ENCODE measurements around the gene NVL.

NVL gene

DNA sequence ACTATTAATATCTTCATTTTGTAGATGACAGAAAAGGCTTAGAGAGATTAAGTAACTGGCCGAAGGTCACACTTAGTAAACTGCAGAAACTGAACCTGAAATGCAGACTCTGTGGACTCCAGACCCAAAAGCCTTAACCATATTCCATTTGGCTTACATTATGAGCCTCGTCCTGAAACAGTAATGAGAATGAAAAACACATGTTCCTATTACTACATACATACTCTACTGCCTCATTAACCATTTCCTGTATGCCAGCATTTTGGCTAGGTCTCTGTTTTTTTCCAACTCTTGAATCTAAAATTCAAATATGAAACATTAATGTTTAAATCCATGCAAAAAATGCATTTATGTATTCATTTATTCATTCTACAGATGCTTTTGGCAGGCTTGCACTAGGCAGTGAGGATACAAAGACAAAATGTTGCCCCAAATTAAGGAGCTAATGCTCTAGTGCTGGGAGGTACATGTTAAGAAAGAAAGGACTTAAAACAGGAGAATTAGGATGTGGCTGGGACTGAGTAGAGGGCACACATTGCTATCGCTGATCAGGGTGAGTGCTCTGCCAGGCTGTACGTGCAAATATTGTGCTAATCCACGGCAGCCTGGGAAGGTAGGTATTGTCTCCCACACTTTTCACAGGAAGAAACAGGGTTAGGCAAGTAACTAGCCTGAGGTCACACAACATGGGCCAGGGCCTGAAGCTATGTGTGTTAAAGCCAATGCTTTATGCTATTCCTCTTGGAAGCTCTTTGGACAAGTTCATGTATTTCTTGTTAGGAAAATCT is 133.0 kb downstream of the NVL start:
- Histone ChIP-seq H3K4me2 (ENCODE audit: low read depth, low read length) (no peak overlapping the region), H2AFZ (ENCODE audit: low read length) (no peak overlapping the region), H3K79me2 (ENCODE audit: low read length) (no peaks in the 10 kb centered on the region), H3K9me3 (replicated peaks; ENCODE audit: insufficient read depth, low read length) (no peaks in the 10 kb centered on the region), H3K27ac (ENCODE audit: low read length) (no peak overlapping the region), H3K9ac (ENCODE audit: low read length) (no peak overlapping the region), H4K20me1 (ENCODE audit: insufficient read depth, low read length) (no peaks in the 10 kb centered on the region), H3K9me2 (replicated peaks; ENCODE audit: insufficient read depth, low read length) (no peaks in the 10 kb centered on the region), H3K27me3 (replicated peaks; ENCODE audit: insufficient read depth, low read length) (no peaks in the 10 kb centered on the region), H3K4me3 (ENCODE audit: low read length) (no peak overlapping the region), H3K36me3 (replicated peaks; ENCODE audit: insufficient read depth, low read length) (0 out of 2 replicates have a peak, but pooled peaks cover 5% of the 10 kb centered on the region), H3K4me1 (ENCODE audit: low read length) (no peaks in the 10 kb centered on the region), H3F3A (ENCODE audit: insufficient read depth, low read length) (peaks cover 3% of the 10 kb centered on the region; the same call in 1 of the 2 replicates)
- TF ChIP-seq EZH2 (optimal IDR thresholded peaks at IDR 0.05; ENCODE audit: low read depth, low read length) (no peak), EZH2phosphoT487 (IDR thresholded peaks at IDR 0.05; ENCODE audit: low read length) (no peak)
- TF ChIP-seq, protein P1, sequence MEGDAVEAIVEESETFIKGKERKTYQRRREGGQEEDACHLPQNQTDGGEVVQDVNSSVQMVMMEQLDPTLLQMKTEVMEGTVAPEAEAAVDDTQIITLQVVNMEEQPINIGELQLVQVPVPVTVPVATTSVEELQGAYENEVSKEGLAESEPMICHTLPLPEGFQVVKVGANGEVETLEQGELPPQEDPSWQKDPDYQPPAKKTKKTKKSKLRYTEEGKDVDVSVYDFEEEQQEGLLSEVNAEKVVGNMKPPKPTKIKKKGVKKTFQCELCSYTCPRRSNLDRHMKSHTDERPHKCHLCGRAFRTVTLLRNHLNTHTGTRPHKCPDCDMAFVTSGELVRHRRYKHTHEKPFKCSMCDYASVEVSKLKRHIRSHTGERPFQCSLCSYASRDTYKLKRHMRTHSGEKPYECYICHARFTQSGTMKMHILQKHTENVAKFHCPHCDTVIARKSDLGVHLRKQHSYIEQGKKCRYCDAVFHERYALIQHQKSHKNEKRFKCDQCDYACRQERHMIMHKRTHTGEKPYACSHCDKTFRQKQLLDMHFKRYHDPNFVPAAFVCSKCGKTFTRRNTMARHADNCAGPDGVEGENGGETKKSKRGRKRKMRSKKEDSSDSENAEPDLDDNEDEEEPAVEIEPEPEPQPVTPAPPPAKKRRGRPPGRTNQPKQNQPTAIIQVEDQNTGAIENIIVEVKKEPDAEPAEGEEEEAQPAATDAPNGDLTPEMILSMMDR (IDR thresholded peaks at IDR 0.05; ENCODE audit: low read length): no peak
- no peak for DNase-seq

DNA sequence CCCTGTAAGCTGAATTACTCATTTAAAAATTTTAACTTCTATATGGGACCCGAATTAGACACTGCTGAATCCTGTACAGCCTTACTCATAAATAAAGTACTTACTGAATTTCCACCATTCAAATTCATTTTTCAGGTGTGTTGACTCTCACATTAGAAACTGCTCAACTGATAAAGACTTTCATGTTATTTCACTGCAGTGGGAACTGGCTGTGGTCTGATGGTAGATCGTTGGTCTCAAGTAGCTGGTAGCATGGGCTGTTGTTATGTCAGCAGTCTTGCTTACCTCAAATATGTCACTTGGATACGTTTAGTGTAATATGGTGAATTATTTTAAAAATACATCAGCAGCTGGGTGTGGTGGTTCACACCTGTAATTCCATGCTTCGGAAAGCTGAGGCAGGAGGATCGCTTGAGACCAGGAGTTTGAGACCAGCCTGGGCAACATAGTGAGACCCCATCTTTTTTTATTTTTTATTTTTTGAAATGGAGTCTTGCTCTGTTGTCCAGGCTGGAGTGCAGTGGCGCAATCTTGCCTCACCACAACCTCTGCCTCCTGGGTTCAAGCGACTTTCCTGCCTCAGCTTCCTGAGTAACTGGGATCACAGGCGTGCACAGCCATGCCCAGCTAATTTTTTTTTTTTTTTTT is 136.5 kb downstream of the NVL start:
- TF ChIP-seq EZH2phosphoT487 (IDR thresholded peaks at IDR 0.05; ENCODE audit: low read length) (no peak), EZH2 (optimal IDR thresholded peaks at IDR 0.05; ENCODE audit: low read depth, low read length) (no peak)
- TF ChIP-seq, protein P1 (IDR thresholded peaks at IDR 0.05; ENCODE audit: low read length): no peak
- H3K9me3 ChIP-seq (replicated peaks; ENCODE audit: insufficient read depth, low read length): no peaks in the 10 kb centered on the region
- no peak overlapping the region for H3K4me2 ChIP-seq (ENCODE audit: low read depth, low read length)
- H4K20me1 ChIP-seq (ENCODE audit: insufficient read depth, low read length): peaks cover 5% of the 10 kb centered on the region; the same call in 1 of the 2 replicates
- H3K4me1 ChIP-seq (ENCODE audit: low read length): no peaks in the 10 kb centered on the region
- no peak for DNase-seq
- peaks cover 24% of the 10 kb centered on the region for H3K79me2 ChIP-seq (ENCODE audit: low read length)
- H2AFZ ChIP-seq (ENCODE audit: low read length): no peak overlapping the region
- no peak overlapping the region for H3K9ac ChIP-seq (ENCODE audit: low read length)
- no peak overlapping the region for H3K4me3 ChIP-seq (ENCODE audit: low read length)
- H3K27me3 ChIP-seq (replicated peaks; ENCODE audit: insufficient read depth, low read length): no peaks in the 10 kb centered on the region
- H3F3A ChIP-seq (ENCODE audit: insufficient read depth, low read length): peaks cover 3% of the 10 kb centered on the region; the same call in 1 of the 2 replicates
- H3K9me2 ChIP-seq (replicated peaks; ENCODE audit: insufficient read depth, low read length): no peaks in the 10 kb centered on the region
- H3K27ac ChIP-seq (ENCODE audit: low read length): no peak overlapping the region
- 0 out of 2 replicates have a peak, but pooled peaks cover 7% of the 10 kb centered on the region for H3K36me3 ChIP-seq (replicated peaks; ENCODE audit: insufficient read depth, low read length)

DNA sequence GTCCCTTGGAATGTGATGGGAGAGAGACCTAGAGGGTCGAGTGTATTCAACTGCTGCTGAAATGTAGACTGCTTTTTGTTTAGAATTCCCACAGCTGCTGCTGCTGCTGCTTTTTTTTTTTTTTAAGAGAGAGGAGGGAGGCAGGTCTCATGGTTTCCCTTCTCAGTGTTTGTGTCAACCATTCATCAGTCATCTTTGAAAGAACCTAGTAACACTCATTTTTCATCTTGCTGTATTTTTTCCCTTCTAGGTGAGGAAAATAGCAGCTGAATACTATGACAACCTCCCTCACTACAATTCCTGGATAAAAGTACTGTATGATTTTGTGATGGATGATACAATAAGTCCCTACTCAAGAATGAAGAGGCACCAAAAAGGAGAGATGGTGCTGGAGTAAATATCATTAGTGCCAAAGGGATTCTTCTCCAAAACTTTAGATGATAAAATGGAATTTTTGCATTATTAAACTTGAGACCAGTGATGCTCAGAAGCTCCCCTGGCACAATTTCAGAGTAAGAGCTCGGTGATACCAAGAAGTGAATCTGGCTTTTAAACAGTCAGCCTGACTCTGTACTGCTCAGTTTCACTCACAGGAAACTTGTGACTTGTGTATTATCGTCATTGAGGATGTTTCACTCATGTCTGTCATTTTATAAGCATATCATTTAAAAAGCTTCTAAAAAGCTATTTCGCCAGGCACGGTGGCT is 137.7 kb downstream of the NVL start:
- H3K4me1 ChIP-seq (ENCODE audit: low read length): no peaks in the 10 kb centered on the region
- no peaks in the 10 kb centered on the region for H3K9me2 ChIP-seq (replicated peaks; ENCODE audit: insufficient read depth, low read length)
- no peak overlapping the region for H3K9ac ChIP-seq (ENCODE audit: low read length)
- H3K27ac ChIP-seq (ENCODE audit: low read length): no peak overlapping the region
- no peak overlapping the region for H3K4me3 ChIP-seq (ENCODE audit: low read length)
- H3K79me2 ChIP-seq (ENCODE audit: low read length): peaks cover 35% of the 10 kb centered on the region
- no peak for TF ChIP-seq EZH2 (optimal IDR thresholded peaks at IDR 0.05; ENCODE audit: low read depth, low read length)
- TF ChIP-seq, protein P1 (IDR thresholded peaks at IDR 0.05; ENCODE audit: low read length): no peak
- no peak for TF ChIP-seq EZH2phosphoT487 (IDR thresholded peaks at IDR 0.05; ENCODE audit: low read length)
- no peak overlapping the region for H3K4me2 ChIP-seq (ENCODE audit: low read depth, low read length)
- DNase-seq: no peak
- H3K36me3 ChIP-seq (replicated peaks; ENCODE audit: insufficient read depth, low read length): 0 out of 2 replicates have a peak, but pooled peaks cover 7% of the 10 kb centered on the region
- H2AFZ ChIP-seq (ENCODE audit: low read length): no peak overlapping the region
- no peaks in the 10 kb centered on the region for H3K9me3 ChIP-seq (replicated peaks; ENCODE audit: insufficient read depth, low read length)
- no peaks in the 10 kb centered on the region for H3K27me3 ChIP-seq (replicated peaks; ENCODE audit: insufficient read depth, low read length)
- H4K20me1 ChIP-seq (ENCODE audit: insufficient read depth, low read length): peaks cover 5% of the 10 kb centered on the region; the same call in 1 of the 2 replicates
- H3F3A ChIP-seq (ENCODE audit: insufficient read depth, low read length): peaks cover 3% of the 10 kb centered on the region; the same call in 1 of the 2 replicates
